Measurements from ENCODE around the gene SLC37A1. TPM values are rescaled to one million over a fixed set of nuclear protein-coding genes. Genes with fewer than 3 reads are reported as not detected.
"Not testable (repeated sequence)": the region's sequence is repeated elsewhere in the genome, so short reads cannot be mapped to it uniquely, and the experiment has no call there.

Gene SLC37A1
- total and polyA plus RNA-seq, 2 donors = 5.7 to 7.9 TPM

- DNase-seq (ENCODE audit: extremely low spot score) = no peak
- Histone ChIP-seq H3K4me1 (ENCODE audit: insufficient read depth) (no peaks in the 10 kb centered on the region), H3K36me3 (ENCODE audit: insufficient read depth) (no peaks in the 10 kb centered on the region), H3K4me3 (ENCODE audit: low read depth, low read length) (no peak overlapping the region), H3K27ac (ENCODE audit: low read depth) (no peak overlapping the region)
- WGBS = 88% methylated on average over 5 of the region's 5 CpGs
Measured at GRCh38 chr21:42613756-42614155, 100.1 kb downstream of the SLC37A1 start.

DNA sequence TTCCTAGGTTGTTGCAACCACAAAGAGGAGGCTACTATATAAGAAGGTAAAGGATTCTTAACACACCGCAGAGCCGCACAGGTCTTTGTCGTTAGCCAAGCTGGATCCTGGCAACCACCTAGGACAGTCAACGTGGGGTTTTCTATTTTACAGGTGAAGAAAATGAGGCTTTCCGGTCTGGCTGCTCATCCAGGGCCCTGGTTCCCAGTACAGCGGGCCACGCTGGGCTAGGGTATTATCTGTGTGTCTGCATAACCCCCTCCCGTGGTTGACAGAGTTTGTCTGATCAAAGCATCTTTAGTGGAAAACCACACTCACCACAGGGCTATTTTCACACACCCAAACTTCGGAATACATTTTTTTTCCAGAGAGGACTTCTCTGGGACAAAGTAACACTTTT is 100.7 kb downstream of the SLC37A1 start:
- no peak for DNase-seq (ENCODE audit: extremely low spot score)

GRCh38 chr21:42614811-42615351 is 101.2 kb downstream of the SLC37A1 start:
- no peaks in the 10 kb centered on the region for H3K4me1 ChIP-seq (ENCODE audit: insufficient read depth)
- H3K4me3 ChIP-seq (ENCODE audit: low read depth, low read length) = no peak overlapping the region
- H3K27ac ChIP-seq (ENCODE audit: low read depth) = peak overlapping the region; percentile 65
- peak; percentile 66 for DNase-seq (ENCODE audit: extremely low spot score)
- no peaks in the 10 kb centered on the region for H3K36me3 ChIP-seq (ENCODE audit: insufficient read depth)
- 36% methylated on average over 14 of the region's 14 CpGs for WGBS

More for the DNA sequence above, 100.7 kb downstream of the SLC37A1 start:
- WGBS = 62% methylated on average over 9 of the region's 9 CpGs
- no peaks in the 10 kb centered on the region for H3K36me3 ChIP-seq (ENCODE audit: insufficient read depth)
- no peak overlapping the region for H3K4me3 ChIP-seq (ENCODE audit: low read depth, low read length)
- no peaks in the 10 kb centered on the region for H3K4me1 ChIP-seq (ENCODE audit: insufficient read depth)
- H3K27ac ChIP-seq (ENCODE audit: low read depth) = no peak overlapping the region

DNA sequence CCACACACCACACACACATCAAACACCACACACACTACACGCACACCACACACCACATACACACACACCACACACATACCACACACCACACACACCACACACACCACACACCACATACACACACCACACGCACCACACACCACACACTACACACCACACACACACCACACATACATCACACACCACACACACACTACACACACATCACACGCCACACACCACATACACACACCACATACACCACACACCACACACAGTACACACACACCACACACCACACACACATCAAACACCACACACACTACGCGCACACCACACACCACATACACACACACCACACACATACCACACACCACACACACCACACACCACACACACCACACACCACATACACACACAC is 101.7 kb downstream of the SLC37A1 start:
- H3K27ac ChIP-seq (ENCODE audit: low read depth) = not testable (repeated sequence)
- 53% methylated on average over 3 of the region's 5 CpGs for WGBS

GRCh38 chr21:42615924-42616323 is 102.3 kb downstream of the SLC37A1 start:
- Histone ChIP-seq H3K36me3 (ENCODE audit: insufficient read depth) (no peaks in the 10 kb centered on the region), H3K27ac (ENCODE audit: low read depth) (no peak overlapping the region), H3K4me3 (ENCODE audit: low read depth, low read length) (no peak overlapping the region), H3K4me1 (ENCODE audit: insufficient read depth) (no peaks in the 10 kb centered on the region)
- DNase-seq (ENCODE audit: extremely low spot score) = no peak
- 59% methylated on average over 3 of the region's 3 CpGs for WGBS

More for the DNA sequence above, 101.7 kb downstream of the SLC37A1 start:
- not testable (repeated sequence) for H3K4me3 ChIP-seq (ENCODE audit: low read depth, low read length); H3K4me1 ChIP-seq (ENCODE audit: insufficient read depth); H3K36me3 ChIP-seq (ENCODE audit: insufficient read depth); DNase-seq (ENCODE audit: extremely low spot score)

DNA sequence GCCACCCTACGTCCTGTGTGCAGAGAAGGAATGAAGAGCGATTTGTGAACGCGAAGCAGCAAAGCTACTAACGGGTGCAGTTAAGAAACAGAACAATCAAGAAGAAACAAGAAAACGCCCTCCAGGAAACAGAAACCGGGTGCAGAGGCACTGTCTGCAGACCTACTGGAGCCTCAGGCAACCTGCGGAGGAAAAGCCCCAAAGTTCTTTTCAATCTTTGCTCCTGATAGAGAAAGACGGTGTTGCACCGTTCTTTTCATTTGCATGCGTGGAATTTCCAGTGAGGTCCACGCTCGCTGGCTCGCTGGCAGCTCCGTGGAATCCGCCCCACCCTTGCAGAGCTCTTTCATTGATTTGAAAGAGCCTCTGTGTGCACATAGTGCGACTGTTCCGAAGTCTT is 102.8 kb downstream of the SLC37A1 start:
- Histone ChIP-seq H3K27ac (ENCODE audit: low read depth) (no peak overlapping the region), H3K4me1 (ENCODE audit: insufficient read depth) (no peaks in the 10 kb centered on the region), H3K4me3 (ENCODE audit: low read depth, low read length) (no peak overlapping the region), H3K36me3 (ENCODE audit: insufficient read depth) (no peaks in the 10 kb centered on the region)
- WGBS = 18% methylated on average over 18 of the region's 18 CpGs
- DNase-seq (ENCODE audit: extremely low spot score) = no peak

DNA sequence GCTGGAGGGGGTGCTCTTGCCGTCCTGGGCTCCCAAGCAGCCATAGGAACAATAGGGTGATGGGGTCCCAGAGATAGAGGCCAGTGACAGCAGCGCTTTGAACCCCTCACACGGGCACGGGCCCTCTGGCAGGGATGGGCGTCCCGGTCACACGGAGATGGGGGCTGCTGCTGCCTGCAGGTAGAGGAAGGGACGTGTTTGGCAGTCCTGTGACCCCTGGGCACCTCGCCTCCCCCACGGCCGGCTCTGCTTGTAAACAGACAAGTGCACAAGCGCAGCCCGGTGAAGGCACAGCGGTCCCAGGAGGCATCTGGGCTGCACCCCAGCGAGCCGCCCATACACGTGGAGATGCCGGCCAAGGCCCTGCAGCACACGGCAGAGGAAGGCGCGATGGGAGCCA is 103.3 kb downstream of the SLC37A1 start:
- Histone ChIP-seq H3K27ac (ENCODE audit: low read depth) (no peak overlapping the region), H3K4me1 (ENCODE audit: insufficient read depth) (no peaks in the 10 kb centered on the region), H3K36me3 (ENCODE audit: insufficient read depth) (no peaks in the 10 kb centered on the region), H3K4me3 (ENCODE audit: low read depth, low read length) (no peak overlapping the region)
- WGBS = 78% methylated on average over 21 of the region's 21 CpGs
- no peak for DNase-seq (ENCODE audit: extremely low spot score)

DNA sequence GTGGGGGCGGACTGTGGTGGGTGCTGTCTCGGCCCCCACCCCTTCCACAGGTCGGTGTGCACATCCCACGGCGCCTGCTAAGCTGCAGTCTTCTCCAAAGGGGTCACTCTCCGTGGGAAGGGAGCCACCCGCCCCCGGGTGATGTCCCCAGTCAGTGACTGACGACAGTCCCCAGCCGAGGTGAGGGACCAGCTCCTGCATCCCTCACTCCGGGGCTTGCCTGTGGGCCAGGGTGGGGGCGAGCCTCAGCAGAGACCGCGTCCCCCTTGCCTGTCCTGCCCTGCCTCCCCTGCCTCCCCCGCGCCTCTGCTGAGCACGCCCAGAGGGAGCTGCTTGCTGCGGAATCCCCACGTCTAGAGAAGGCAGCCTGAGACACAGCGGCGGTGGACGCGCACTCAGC is 103.8 kb downstream of the SLC37A1 start:
- DNase-seq (ENCODE audit: extremely low spot score) = no peak
- Histone ChIP-seq H3K4me3 (ENCODE audit: low read depth, low read length) (no peak overlapping the region), H3K36me3 (ENCODE audit: insufficient read depth) (no peaks in the 10 kb centered on the region), H3K27ac (ENCODE audit: low read depth) (no peak overlapping the region), H3K4me1 (ENCODE audit: insufficient read depth) (no peaks in the 10 kb centered on the region)
- WGBS = 63% methylated on average over 23 of the region's 23 CpGs

- H3K27ac ChIP-seq (ENCODE audit: low read depth) = no peak overlapping the region
- no peak for DNase-seq (ENCODE audit: extremely low spot score)
- 55% methylated on average over 3 of the region's 3 CpGs for WGBS
- H3K4me3 ChIP-seq (ENCODE audit: low read depth, low read length) = no peak overlapping the region
- no peaks in the 10 kb centered on the region for H3K36me3 ChIP-seq (ENCODE audit: insufficient read depth)
- H3K4me1 ChIP-seq (ENCODE audit: insufficient read depth) = no peaks in the 10 kb centered on the region
Measured at GRCh38 chr21:42618707-42619102, 105.1 kb downstream of the SLC37A1 start.

DNA sequence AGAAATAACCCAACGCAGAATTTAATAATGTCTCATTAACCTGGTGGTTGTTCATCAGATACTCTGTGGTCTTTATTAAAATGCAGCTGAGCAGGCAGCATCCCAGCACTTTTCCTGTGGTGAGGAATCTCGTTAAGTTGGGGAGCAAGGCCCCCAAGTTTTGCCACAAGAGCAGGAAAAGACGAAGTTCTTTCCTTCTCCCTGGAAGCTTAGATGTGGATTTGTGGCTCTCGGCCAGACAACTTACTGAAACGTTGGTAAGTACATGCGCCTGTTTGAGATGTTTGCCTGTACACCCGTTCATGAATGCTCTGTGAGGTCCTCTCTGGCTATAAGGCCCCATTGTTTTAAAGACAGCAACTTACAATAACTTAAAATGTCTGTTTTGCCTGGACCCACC is 105.5 kb downstream of the SLC37A1 start:
- Histone ChIP-seq H3K27ac (ENCODE audit: low read depth) (no peak overlapping the region), H3K4me3 (ENCODE audit: low read depth, low read length) (no peak overlapping the region), H3K36me3 (ENCODE audit: insufficient read depth) (no peaks in the 10 kb centered on the region), H3K4me1 (ENCODE audit: insufficient read depth) (no peaks in the 10 kb centered on the region)
- DNase-seq (ENCODE audit: extremely low spot score) = no peak
- WGBS = 54% methylated on average over 7 of the region's 7 CpGs

DNA sequence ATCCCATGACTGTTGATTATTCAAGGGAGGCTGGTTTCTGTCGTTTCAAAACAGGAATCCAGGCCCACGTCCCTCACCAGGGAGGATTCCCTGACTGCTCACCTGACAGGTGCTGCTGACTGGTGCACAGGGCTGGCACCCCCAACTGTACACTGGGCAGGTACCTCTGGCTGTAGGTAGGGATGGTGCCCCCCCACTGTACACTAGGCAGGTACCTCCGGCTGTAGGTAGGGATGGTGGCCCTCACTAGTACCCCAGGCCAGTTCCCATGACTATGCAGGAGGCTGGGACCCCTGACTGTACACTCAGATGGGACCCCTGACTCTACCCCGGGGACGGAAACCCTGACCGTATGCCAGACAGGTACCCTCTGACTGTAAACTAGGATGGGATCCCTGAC is 106.2 kb downstream of the SLC37A1 start:
- H3K4me3 ChIP-seq (ENCODE audit: low read depth, low read length) = no peak overlapping the region
- no peak for DNase-seq (ENCODE audit: extremely low spot score)
- H3K36me3 ChIP-seq (ENCODE audit: insufficient read depth) = no peaks in the 10 kb centered on the region
- 85% methylated on average over 6 of the region's 6 CpGs for WGBS
- no peak overlapping the region for H3K27ac ChIP-seq (ENCODE audit: low read depth)
- no peaks in the 10 kb centered on the region for H3K4me1 ChIP-seq (ENCODE audit: insufficient read depth)

DNA sequence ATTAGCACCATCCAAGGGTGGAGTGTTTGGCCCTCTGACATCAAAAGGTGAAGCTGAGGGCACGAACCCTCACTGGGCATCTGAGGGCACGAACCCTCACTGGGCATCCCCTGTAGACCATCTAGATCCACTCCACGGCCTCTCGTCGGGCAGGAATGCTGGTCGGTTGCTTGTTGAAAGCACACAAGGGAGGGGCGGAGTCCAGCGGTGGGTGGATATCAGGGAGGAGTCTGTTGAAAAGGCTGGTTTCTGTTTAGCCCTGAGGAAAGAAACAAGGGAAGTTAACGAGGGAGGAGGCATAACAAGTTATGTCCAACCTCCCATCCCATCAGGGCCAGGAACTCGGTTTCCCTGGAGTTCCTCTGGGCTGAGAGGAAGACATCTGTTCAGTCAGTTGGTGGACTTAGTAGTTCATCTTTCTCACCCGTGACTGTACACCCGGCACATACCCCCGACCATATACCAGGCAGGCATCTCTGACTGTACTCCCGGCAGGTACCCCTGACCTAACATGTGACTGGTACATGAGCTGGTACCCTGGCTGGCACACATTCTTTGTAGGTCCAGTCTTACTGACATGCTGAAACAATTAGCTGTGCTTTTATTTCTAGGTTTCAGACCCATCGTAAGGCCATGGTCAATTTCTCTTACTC is 107.6 kb downstream of the SLC37A1 start:
- no peaks in the 10 kb centered on the region for H3K4me1 ChIP-seq (ENCODE audit: insufficient read depth)
- DNase-seq (ENCODE audit: extremely low spot score) = no peak
- no peaks in the 10 kb centered on the region for H3K36me3 ChIP-seq (ENCODE audit: insufficient read depth)
- no peak overlapping the region for H3K27ac ChIP-seq (ENCODE audit: low read depth)
- WGBS = 68% methylated on average over 15 of the region's 15 CpGs
- H3K4me3 ChIP-seq (ENCODE audit: low read depth, low read length) = no peak overlapping the region

- no peaks in the 10 kb centered on the region for H3K4me1 ChIP-seq (ENCODE audit: insufficient read depth)
- no peaks in the 10 kb centered on the region for H3K36me3 ChIP-seq (ENCODE audit: insufficient read depth)
- H3K27ac ChIP-seq (ENCODE audit: low read depth) = no peak overlapping the region
- no peak for DNase-seq (ENCODE audit: extremely low spot score)
- H3K4me3 ChIP-seq (ENCODE audit: low read depth, low read length) = no peak overlapping the region
- 71% methylated on average over 9 of the region's 9 CpGs for WGBS
Measured at GRCh38 chr21:42621819-42622177, 108.1 kb downstream of the SLC37A1 start.

DNA sequence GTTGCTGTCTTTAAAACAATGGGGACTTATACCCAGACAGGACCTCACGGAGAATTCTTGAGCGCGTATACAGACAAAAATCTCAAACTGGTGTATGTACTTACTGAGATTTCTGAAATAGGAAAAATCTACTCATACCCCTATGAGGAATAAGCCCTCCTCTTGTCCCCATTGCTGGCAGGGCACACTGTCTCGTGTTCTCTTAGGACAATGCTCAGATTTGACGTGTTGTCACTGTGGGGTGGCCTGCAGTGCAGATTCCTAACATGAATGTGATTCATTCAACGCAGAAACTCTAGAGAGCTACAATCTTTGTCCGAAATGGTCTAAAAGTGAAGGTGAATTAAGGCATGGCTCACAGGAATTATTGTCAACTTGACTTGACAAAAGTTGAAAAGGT is 108.6 kb downstream of the SLC37A1 start:
- 88% methylated on average over 7 of the region's 7 CpGs for WGBS
- Histone ChIP-seq H3K4me3 (ENCODE audit: low read depth, low read length) (no peak overlapping the region), H3K36me3 (ENCODE audit: insufficient read depth) (no peaks in the 10 kb centered on the region), H3K27ac (ENCODE audit: low read depth) (no peak overlapping the region), H3K4me1 (ENCODE audit: insufficient read depth) (no peaks in the 10 kb centered on the region)
- DNase-seq (ENCODE audit: extremely low spot score) = no peak

DNA sequence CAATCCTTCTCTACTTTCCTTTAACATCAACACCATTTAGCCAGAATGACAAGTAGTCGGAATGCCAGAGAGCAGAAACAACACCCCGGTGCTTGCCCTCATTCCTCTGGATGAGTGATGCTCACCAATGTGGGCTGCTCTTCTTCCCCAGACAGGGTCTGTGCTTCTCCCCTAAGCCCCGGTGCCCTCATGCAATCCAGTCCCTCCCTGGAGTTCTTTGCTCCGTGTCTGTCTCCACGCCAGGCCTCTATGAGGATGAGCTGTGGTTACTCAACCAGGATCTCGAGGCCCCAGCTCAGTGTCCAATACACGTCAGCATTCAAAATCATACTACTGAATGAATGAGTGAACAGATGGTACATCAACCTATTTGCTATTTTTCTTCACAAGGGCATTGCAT is 110.0 kb downstream of the SLC37A1 start:
- no peaks in the 10 kb centered on the region for H3K4me1 ChIP-seq (ENCODE audit: insufficient read depth)
- no peaks in the 10 kb centered on the region for H3K36me3 ChIP-seq (ENCODE audit: insufficient read depth)
- 80% methylated on average over 7 of the region's 7 CpGs for WGBS
- H3K4me3 ChIP-seq (ENCODE audit: low read depth, low read length) = no peak overlapping the region
- no peak overlapping the region for H3K27ac ChIP-seq (ENCODE audit: low read depth)
- no peak for DNase-seq (ENCODE audit: extremely low spot score)

All from urinary bladder (tissue), 4 donors.